Effector memory CD8-positive, alpha-beta T cell (primary cell): Measurements from ENCODE around the gene C14orf119.
"Not testable (repeated sequence)": the region's sequence is repeated elsewhere in the genome, so short reads cannot be mapped to it uniquely, and the experiment has no call there.

Experiments
- ATAC-seq: fragments of 150-1000 bp; cut with Tn5 transposase; replicated peaks from 2 replicates; pipeline ENCODE4 v1.10.0; 2021; ENCODE audit warnings: mild to moderate bottlenecking, moderate library complexity
- DNase-seq, 3 experiments: peaks; one replicate each; pipeline ENCODE4 v3.0.0; 2021
- H3K27ac Mint-ChIP-seq, 2 donors: one replicate each; pipeline ENCODE4 v1.8.0; 2022; ENCODE audit warnings: mild to moderate bottlenecking in 2 of 2, mixed read lengths in 2 of 2, moderate library complexity in 2 of 2
- H3K27me3 Mint-ChIP-seq, 2 donors: one replicate each; pipeline ENCODE4 v1.8.0; 2022; ENCODE audit warnings: mixed read lengths in 2 of 2
- H3K36me3 Mint-ChIP-seq: one replicate; pipeline ENCODE4 v1.8.0; 2022; ENCODE audit warnings: mild to moderate bottlenecking, moderate library complexity, mixed read lengths; ENCODE audit not compliant: insufficient read depth
- H3K4me1 Mint-ChIP-seq, 2 donors: one replicate each; pipeline ENCODE4 v1.8.0; 2022; ENCODE audit warnings: low read depth in 2 of 2, mixed read lengths in 2 of 2
- H3K4me3 Mint-ChIP-seq, 2 donors: one replicate each; pipeline ENCODE4 v1.8.0; 2022; ENCODE audit warnings: mild to moderate bottlenecking in 2 of 2, mixed read lengths in 2 of 2, moderate library complexity in 2 of 2
- H3K9me3 Mint-ChIP-seq, 2 donors: one replicate each; pipeline ENCODE4 v1.8.0; 2022; ENCODE audit warnings: mixed read lengths in 2 of 2

Gene C14orf119

GRCh38 chr14:23103581-23103980, 8.3 kb downstream of the C14orf119 start:
- H3K4me1 Mint-ChIP-seq, result peaks cover 0 to 5% of the 10 kb centered on the region in 2 donors
- H3K4me3 Mint-ChIP-seq, result no peak overlapping the region
- DNase-seq, result no peak
- ATAC-seq, result no peak
- H3K27ac Mint-ChIP-seq, result no peak overlapping the region
- no peaks in the 10 kb centered on the region for H3K9me3 Mint-ChIP-seq
- peaks cover 9 to 15% of the 10 kb centered on the region in 2 donors for H3K27me3 Mint-ChIP-seq
- H3K36me3 Mint-ChIP-seq, result peaks cover 4% of the 10 kb centered on the region

- Mint-ChIP-seq H3K27me3 (peaks cover 9 to 15% of the 10 kb centered on the region in 2 donors), H3K4me1 (peaks cover 0 to 4% of the 10 kb centered on the region in 2 donors), H3K27ac (no peak overlapping the region), H3K9me3 (no peaks in the 10 kb centered on the region), H3K4me3 (no peak overlapping the region), H3K36me3 (peaks cover 4% of the 10 kb centered on the region)
- no peak for DNase-seq
- ATAC-seq, result no peak
Measured at GRCh38 chr14:23104070-23104590, 8.8 kb downstream of the C14orf119 start.

GRCh38 chr14:23104591-23105347, 9.5 kb downstream of the C14orf119 start, which contains the start of gene CIROP:
CIROP (minus strand) TSS chr14:23104989; CDS start chr14:23104920, 69 bp downstream.
- Mint-ChIP-seq H3K27me3 (peaks cover 9 to 15% of the 10 kb centered on the region in 2 donors), H3K36me3 (peaks cover 3% of the 10 kb centered on the region), H3K9me3 (no peaks in the 10 kb centered on the region), H3K27ac (no peak within 1 kb of the TSS), H3K4me1 (peaks cover 0 to under 1% of the 10 kb centered on the region in 2 donors), H3K4me3 (no peak within 1 kb of the TSS)
- DNase-seq, result no peak
- ATAC-seq, result no peak

- no peak overlapping the region for H3K27ac Mint-ChIP-seq
- H3K4me1 Mint-ChIP-seq, result no peaks in the 10 kb centered on the region
- DNase-seq (no peak), ATAC-seq (no peak)
- H3K36me3 Mint-ChIP-seq, result no peaks in the 10 kb centered on the region
- H3K4me3 Mint-ChIP-seq, result no peak overlapping the region
- no peaks in the 10 kb centered on the region for H3K9me3 Mint-ChIP-seq
- peaks cover 9 to 15% of the 10 kb centered on the region in 2 donors for H3K27me3 Mint-ChIP-seq
Measured at GRCh38 chr14:23105348-23105824, 10.1 kb downstream of the C14orf119 start.

GRCh38 chr14:23106747-23107045, 11.4 kb downstream of the C14orf119 start:
- no peak overlapping the region for H3K27ac Mint-ChIP-seq
- no peak overlapping the region for H3K4me3 Mint-ChIP-seq
- peaks cover 9 to 15% of the 10 kb centered on the region in 2 donors for H3K27me3 Mint-ChIP-seq
- H3K9me3 Mint-ChIP-seq, result no peaks in the 10 kb centered on the region
- no peak for DNase-seq
- no peaks in the 10 kb centered on the region for H3K36me3 Mint-ChIP-seq
- no peak for ATAC-seq
- no peaks in the 10 kb centered on the region for H3K4me1 Mint-ChIP-seq

- not testable (repeated sequence) for DNase-seq, H3K4me1 Mint-ChIP-seq, H3K27ac Mint-ChIP-seq, H3K9me3 Mint-ChIP-seq, H3K36me3 Mint-ChIP-seq, H3K4me3 Mint-ChIP-seq, ATAC-seq
- H3K27me3 Mint-ChIP-seq, result peaks cover 9 to 15% of the 10 kb centered on the region in 2 donors
Measured at GRCh38 chr14:23107620-23108019, 12.3 kb downstream of the C14orf119 start.

- not testable (repeated sequence) for H3K27ac Mint-ChIP-seq, DNase-seq, ATAC-seq, H3K4me1 Mint-ChIP-seq, H3K9me3 Mint-ChIP-seq, H3K36me3 Mint-ChIP-seq, H3K4me3 Mint-ChIP-seq
- peaks cover 9 to 15% of the 10 kb centered on the region in 2 donors for H3K27me3 Mint-ChIP-seq
Measured at GRCh38 chr14:23108169-23108568, 12.9 kb downstream of the C14orf119 start.

- Mint-ChIP-seq H3K36me3 (no peaks in the 10 kb centered on the region), H3K9me3 (no peaks in the 10 kb centered on the region), H3K4me3 (no peak overlapping the region), H3K4me1 (no peaks in the 10 kb centered on the region), H3K27me3 (peaks cover 14 to 16% of the 10 kb centered on the region in 2 donors), H3K27ac (no peak overlapping the region)
- ATAC-seq (no peak), DNase-seq (no peak)
Measured at GRCh38 chr14:23109769-23110168, 14.5 kb downstream of the C14orf119 start.

GRCh38 chr14:23110579-23111365, 15.5 kb downstream of the C14orf119 start:
- Mint-ChIP-seq H3K4me1 (no peaks in the 10 kb centered on the region), H3K9me3 (no peaks in the 10 kb centered on the region), H3K4me3 (no peak overlapping the region), H3K27me3 (peaks cover 13 to 19% of the 10 kb centered on the region in 2 donors), H3K27ac (no peak overlapping the region), H3K36me3 (no peaks in the 10 kb centered on the region)
- ATAC-seq (no peak), DNase-seq (no peak)

GRCh38 chr14:23112359-23113178, 17.3 kb downstream of the C14orf119 start:
- no peak for DNase-seq
- H3K27me3 Mint-ChIP-seq, result peaks cover 24 to 37% of the 10 kb centered on the region in 2 donors

GRCh38 chr14:23113431-23114119, 18.3 kb downstream of the C14orf119 start:
- Mint-ChIP-seq H3K27ac (no peak overlapping the region), H3K36me3 (no peaks in the 10 kb centered on the region), H3K4me1 (no peaks in the 10 kb centered on the region), H3K4me3 (no peak overlapping the region), H3K27me3 (peaks cover 24 to 39% of the 10 kb centered on the region in 2 donors), H3K9me3 (no peaks in the 10 kb centered on the region)
- no peak for ATAC-seq
- no peak for DNase-seq

More at GRCh38 chr14:23112359-23113178, 17.3 kb downstream of the C14orf119 start:
- no peak overlapping the region for H3K4me3 Mint-ChIP-seq
- no peak overlapping the region for H3K27ac Mint-ChIP-seq
- ATAC-seq, result no peak
- no peaks in the 10 kb centered on the region for H3K4me1 Mint-ChIP-seq
- H3K36me3 Mint-ChIP-seq, result no peaks in the 10 kb centered on the region
- no peaks in the 10 kb centered on the region for H3K9me3 Mint-ChIP-seq

- no peak overlapping the region for H3K27ac Mint-ChIP-seq
- no peaks in the 10 kb centered on the region for H3K4me1 Mint-ChIP-seq
- no peaks in the 10 kb centered on the region for H3K36me3 Mint-ChIP-seq
- peaks cover 24 to 39% of the 10 kb centered on the region in 2 donors for H3K27me3 Mint-ChIP-seq
- DNase-seq (no peak), ATAC-seq (no peak)
- no peaks in the 10 kb centered on the region for H3K9me3 Mint-ChIP-seq
- H3K4me3 Mint-ChIP-seq, result no peak overlapping the region
Measured at GRCh38 chr14:23114120-23114458, 18.8 kb downstream of the C14orf119 start.

GRCh38 chr14:23114669-23115038, 19.3 kb downstream of the C14orf119 start:
- Mint-ChIP-seq H3K27me3 (peaks cover 24 to 39% of the 10 kb centered on the region in 2 donors), H3K9me3 (no peaks in the 10 kb centered on the region), H3K4me3 (no peak overlapping the region), H3K27ac (no peak overlapping the region), H3K36me3 (no peaks in the 10 kb centered on the region), H3K4me1 (no peaks in the 10 kb centered on the region)
- no peak for ATAC-seq
- no peak for DNase-seq
